A673 (cell line): ENCODE data around the gene GPD2. TPM values are rescaled to one million over a fixed set of nuclear protein-coding genes. Genes with fewer than 3 reads are reported as not detected.

Source experiments
- BruUV-seq: library from RNA; stranded (reverse); fragments of 400-500 nt; replicated peaks from 2 replicates; lab custom pipeline; 2021; lab: Mats Ljungman, UMichigan
- CTCF ChIA-PET: fragments of 300-600 bp; sonication (Branson Sonifier 250); formaldehyde crosslinking; loops from one replicate; lab custom pipeline; 2022; ENCODE audit warnings: antibody characterized with exemption; lab: Charles Lee
- POLR2A ChIA-PET: fragments of 300-600 bp; sonication (Branson Sonifier 250); formaldehyde crosslinking; loops from one replicate; lab custom pipeline; 2022; ENCODE audit warnings: antibody characterized with exemption; ENCODE audit not compliant: low non-redundant PET; lab: Charles Lee
- DNase-seq: peaks from one replicate; pipeline ENCODE4 v3.0.0-alpha.2; 2015; ENCODE audit warnings: low spot score
- H3K27ac ChIP-seq: fragments of 200-600 bp; sonication (generic); 2 replicates; pipeline ENCODE4 v1.5.1; 2016; ENCODE audit warnings: mixed run types, low read depth, mild to moderate bottlenecking, mixed read lengths, antibody characterized with exemption, low read length; ENCODE audit not compliant: poor library complexity, severe bottlenecking
- H3K27me3 ChIP-seq: fragments of 200-600 bp; sonication (generic); replicated peaks from 2 replicates; pipeline ENCODE4 v1.6.1; 2017; ENCODE audit warnings: mixed run types, low read depth, mild to moderate bottlenecking, mixed read lengths, antibody characterized with exemption, low read length; ENCODE audit not compliant: insufficient read depth, poor library complexity
- H3K36me3 ChIP-seq: fragments of 200-600 bp; sonication (generic); 2 replicates; pipeline ENCODE4 v1.6.1; 2016; ENCODE audit warnings: mixed run types, mild to moderate bottlenecking, mixed read lengths, antibody characterized with exemption, low read length; ENCODE audit not compliant: insufficient read depth, poor library complexity, severe bottlenecking
- H3K4me1 ChIP-seq: fragments of 200-600 bp; sonication (generic); 2 replicates; pipeline ENCODE4 v1.6.1; 2017; ENCODE audit warnings: mixed run types, mild to moderate bottlenecking, mixed read lengths, antibody characterized with exemption, low read length; ENCODE audit not compliant: insufficient read depth, poor library complexity, severe bottlenecking
- H3K4me3 ChIP-seq: fragments of 200-600 bp; sonication (generic); 2 replicates; pipeline ENCODE4 v1.5.1; 2016; ENCODE audit warnings: low read depth, mixed run types, mild to moderate bottlenecking, mixed read lengths, low read length; ENCODE audit not compliant: poor library complexity, severe bottlenecking
- H3K9me3 ChIP-seq: fragments of 200-600 bp; sonication (generic); 2 replicates; pipeline ENCODE4 v1.6.1; 2016; ENCODE audit warnings: mixed run types, low read depth, mild to moderate bottlenecking, mixed read lengths, antibody characterized with exemption, low read length; ENCODE audit not compliant: poor library complexity, severe bottlenecking
- CTCF ChIP-seq: fragments of 300-800, 200-600 bp; sonication (generic); conservative IDR thresholded peaks from 2 replicates; pipeline ENCODE4 v1.5.1; 2017; ENCODE audit warnings: low read depth, mild to moderate bottlenecking, antibody characterized with exemption, low read length, moderate library complexity, mixed read lengths
- EZH2 ChIP-seq: fragments of 200-600 bp; sonication (generic); IDR thresholded peaks from 2 replicates; pipeline ENCODE4 v1.6.1; 2017; ENCODE audit warnings: borderline replicate concordance, low read depth, mild to moderate bottlenecking, mixed read lengths, antibody characterized with exemption, low read length; ENCODE audit not compliant: poor library complexity, severe bottlenecking
- intact Hi-C: fragments of 100-400 bp; cut with micrococcal nuclease; formaldehyde crosslinking; loops from one replicate; pipeline ENCODE4 v1.10.0; 2022; ENCODE audit not compliant: unreplicated experiment
- total RNA-seq: library from RNA; stranded (reverse); gene quantifications from 2 replicates; pipeline ENCODE4 v1.2.3, GENCODE V29; 2021

Gene GPD2
- total RNA-seq, 1 experiment from 2014 or later = 39.4 TPM

GRCh38 chr2:156399950-156400705 lies 36.1 kb upstream of the GPD2 start:
- peak overlapping the region; percentile 42 for H3K27ac ChIP-seq
- ChIA-PET POLR2A (interaction anchor here (0.6 kb wide), 1 partner anchor 66 kb away, joined by 19 read pairs; no protein-coding TSS in a partner anchor), CTCF (no interaction called here)
- intact Hi-C loops = loop anchor here (2.0 kb wide), 2 partner anchors 59 to 67 kb away; partner anchors contain the start of gene NR4A2
- peak overlapping the region; percentile 76 for H3K4me3 ChIP-seq
- H3K4me1 ChIP-seq = no peaks in the 10 kb centered on the region
- no peaks in the 10 kb centered on the region for H3K27me3 ChIP-seq
- no peaks in the 10 kb centered on the region for H3K36me3 ChIP-seq
- DNase-seq = peak; percentile 68
- BruUV-seq = no TSS peak
- TF ChIP-seq CTCF (no peak), EZH2 (no peak)
- H3K9me3 ChIP-seq = no peaks in the 10 kb centered on the region

GRCh38 chr2:156400706-156401678 lies 35.2 kb upstream of the GPD2 start:
- peak overlapping the region; percentile 87 for H3K27ac ChIP-seq
- no peaks in the 10 kb centered on the region for H3K9me3 ChIP-seq
- POLR2A ChIA-PET = interaction anchor here (0.6 kb wide), 1 partner anchor 67 kb away, joined by 19 read pairs; no protein-coding TSS in a partner anchor
- peak; percentile 85 for DNase-seq
- intact Hi-C loops = loop anchor here (2.0 kb wide), 2 partner anchors 60 to 68 kb away; partner anchors contain the start of gene NR4A2
- CTCF ChIA-PET = no interaction called here
- H3K27me3 ChIP-seq = no peaks in the 10 kb centered on the region
- H3K4me3 ChIP-seq = peak overlapping the region; percentile 76
- no TSS peak for BruUV-seq
- no peaks in the 10 kb centered on the region for H3K4me1 ChIP-seq
- no peak for TF ChIP-seq CTCF
- no peaks in the 10 kb centered on the region for H3K36me3 ChIP-seq

- no peaks in the 10 kb centered on the region for H3K27me3 ChIP-seq
- intact Hi-C loops = loop anchor here (2.0 kb wide), 2 partner anchors 61 to 69 kb away; partner anchors contain the start of gene NR4A2
- H3K4me1 ChIP-seq = no peaks in the 10 kb centered on the region
- peak overlapping the region; percentile 76 for H3K4me3 ChIP-seq
- no peak for TF ChIP-seq EZH2
- no peak for TF ChIP-seq CTCF
- ChIA-PET POLR2A (no interaction called here), CTCF (no interaction called here)
- H3K9me3 ChIP-seq = no peaks in the 10 kb centered on the region
- no TSS peak for BruUV-seq
- no peaks in the 10 kb centered on the region for H3K36me3 ChIP-seq
- no peak overlapping the region for H3K27ac ChIP-seq
- DNase-seq = no peak
These were observed 34.3 kb upstream of the GPD2 start for GRCh38 chr2:156401861-156402260.
